SK-N-MC (cell line): ENCODE data around the gene EIF4EBP2.

Experiments used
- DNase-seq: peaks from one replicate; pipeline ENCODE4 v3.0.0-alpha.2; 2011; ENCODE audit warnings: low read depth, low spot score
- H3K27ac ChIP-seq: fragments of 200-600 bp; sonication (generic); 2 replicates; pipeline ENCODE4 v1.5.1; 2016; ENCODE audit warnings: mixed run types
- H3K36me3 ChIP-seq: fragments of 200-600 bp; sonication (generic); 2 replicates; pipeline ENCODE4 v1.6.1; 2017; ENCODE audit warnings: antibody characterized with exemption, low read length, mixed read lengths; ENCODE audit not compliant: insufficient read depth
- H3K4me3 ChIP-seq: fragments of 200-600 bp; sonication (generic); 2 replicates; pipeline ENCODE4 v1.5.1; 2016
- H3K9ac ChIP-seq: fragments of 200-600 bp; sonication (generic); 2 replicates; pipeline ENCODE4 v1.8.0; 2017; ENCODE audit warnings: mixed run types, mixed read lengths; ENCODE audit not compliant: insufficient read length
- H3K9me3 ChIP-seq: fragments of 200-600 bp; sonication (generic); 2 replicates; pipeline ENCODE4 v1.6.1; 2017; ENCODE audit warnings: low read depth, mild to moderate bottlenecking, antibody characterized with exemption, low read length, moderate library complexity, mixed read lengths
- EZH2 ChIP-seq: fragments of 200-600 bp; sonication (generic); IDR thresholded peaks from one replicate; pipeline ENCODE4 v1.6.1; 2017; ENCODE audit warnings: antibody characterized with exemption
- FOXP2 ChIP-seq: optimal IDR thresholded peaks from 2 replicates; pipeline ENCODE3; 2011; ENCODE audit warnings: mild to moderate bottlenecking, moderate library complexity; ENCODE audit not compliant: insufficient read depth; ENCODE audit errors: extremely low read length, control extremely low read depth
- POLR2AphosphoS5 ChIP-seq: IDR thresholded peaks from 2 replicates; pipeline ENCODE4 v1.6.1; 2012; ENCODE audit warnings: mild to moderate bottlenecking, low read depth, low read length, borderline replicate concordance

The EIF4EBP2 gene

DNA sequence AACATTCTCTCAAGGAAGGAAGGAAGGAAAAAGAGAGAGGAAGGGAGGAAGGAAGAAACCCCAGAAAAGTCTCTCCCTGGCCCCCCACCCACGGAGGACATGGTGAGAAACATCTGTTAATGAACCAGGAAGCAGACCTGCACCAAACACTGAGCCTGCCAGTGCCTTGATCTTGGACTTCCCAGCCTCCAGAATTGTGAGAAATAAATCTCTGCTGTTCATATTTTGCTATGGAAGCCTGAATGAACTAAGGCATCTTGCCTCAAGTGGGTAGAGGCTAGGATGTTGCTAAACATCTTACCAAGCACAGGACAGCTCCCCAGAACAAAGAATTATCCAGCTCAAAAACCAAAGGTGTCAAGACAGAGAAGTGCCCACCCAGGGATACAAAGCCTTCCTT is 40.7 kb upstream of the EIF4EBP2 start:
- TF ChIP-seq POLR2AphosphoS5 = no peak
- no peak for TF ChIP-seq FOXP2
- TF ChIP-seq EZH2 = no peak
- Histone ChIP-seq H3K9me3 (no peaks in the 10 kb centered on the region), H3K4me3 (no peak overlapping the region), H3K27ac (peak overlapping the region; percentile 75; the same call in 1 of the 2 replicates), H3K36me3 (no peaks in the 10 kb centered on the region), H3K9ac (no peak overlapping the region)
- no peak for DNase-seq

DNA sequence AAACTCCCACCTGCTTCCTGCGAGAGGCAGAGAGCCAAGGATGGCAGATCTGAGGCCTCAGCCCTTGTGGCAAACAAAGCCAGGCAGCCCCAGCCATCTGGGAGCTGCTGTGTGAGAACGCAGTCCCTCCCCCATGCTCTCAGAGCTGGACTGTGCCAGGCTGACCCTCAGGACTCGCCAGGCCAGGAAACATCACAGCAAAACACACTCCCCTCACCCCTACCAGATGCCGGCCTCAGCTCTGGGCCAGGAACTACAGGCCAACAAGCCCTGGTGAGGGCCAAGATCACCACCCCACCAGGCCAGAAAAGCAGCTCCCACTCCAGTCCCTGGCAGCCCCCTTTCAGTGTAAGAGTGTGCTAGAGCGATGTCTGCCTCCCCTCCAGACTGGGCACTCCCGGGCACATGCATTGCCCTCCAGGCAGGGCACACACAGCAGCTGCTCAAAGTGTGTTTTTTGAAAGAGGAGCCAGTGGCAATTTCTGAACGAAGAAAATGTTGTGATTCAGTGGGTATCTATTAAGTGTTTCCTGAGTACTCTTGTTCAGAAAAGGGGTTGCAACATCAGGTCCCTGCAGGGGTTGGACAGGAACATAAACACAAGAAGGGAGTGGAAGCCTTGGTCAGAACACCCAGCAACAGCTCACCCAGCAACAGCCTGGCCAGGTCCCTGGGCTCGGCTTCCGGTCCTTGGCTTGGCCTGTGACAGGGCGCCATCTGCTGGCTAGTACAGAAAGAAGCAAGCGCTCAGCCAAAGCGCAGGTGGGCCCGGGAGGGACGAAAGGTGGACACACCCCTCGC is 39.8 kb upstream of the EIF4EBP2 start:
- H3K9me3 ChIP-seq = no peaks in the 10 kb centered on the region
- H3K9ac ChIP-seq = no peak overlapping the region
- H3K36me3 ChIP-seq = no peaks in the 10 kb centered on the region
- no peak overlapping the region for H3K4me3 ChIP-seq
- no peak for DNase-seq
- peak; percentile 72 for TF ChIP-seq FOXP2
- no peak for TF ChIP-seq POLR2AphosphoS5
- peak overlapping the region; percentile 75 for H3K27ac ChIP-seq

GRCh38 chr10:70364772-70365091 is 39.2 kb upstream of the EIF4EBP2 start:
- H3K36me3 ChIP-seq = no peaks in the 10 kb centered on the region
- H3K27ac ChIP-seq = no peak overlapping the region
- no peak overlapping the region for H3K9ac ChIP-seq
- no peak for TF ChIP-seq POLR2AphosphoS5
- no peak for TF ChIP-seq EZH2
- no peak for TF ChIP-seq FOXP2
- H3K4me3 ChIP-seq = no peak overlapping the region
- no peaks in the 10 kb centered on the region for H3K9me3 ChIP-seq
- DNase-seq = no peak

GRCh38 chr10:70367195-70367796 is 36.6 kb upstream of the EIF4EBP2 start:
- H3K27ac ChIP-seq = no peak overlapping the region
- TF ChIP-seq EZH2 = no peak
- H3K4me3 ChIP-seq = no peak overlapping the region
- no peak for DNase-seq
- H3K9ac ChIP-seq = no peak overlapping the region
- no peaks in the 10 kb centered on the region for H3K36me3 ChIP-seq
- H3K9me3 ChIP-seq = no peaks in the 10 kb centered on the region

DNA sequence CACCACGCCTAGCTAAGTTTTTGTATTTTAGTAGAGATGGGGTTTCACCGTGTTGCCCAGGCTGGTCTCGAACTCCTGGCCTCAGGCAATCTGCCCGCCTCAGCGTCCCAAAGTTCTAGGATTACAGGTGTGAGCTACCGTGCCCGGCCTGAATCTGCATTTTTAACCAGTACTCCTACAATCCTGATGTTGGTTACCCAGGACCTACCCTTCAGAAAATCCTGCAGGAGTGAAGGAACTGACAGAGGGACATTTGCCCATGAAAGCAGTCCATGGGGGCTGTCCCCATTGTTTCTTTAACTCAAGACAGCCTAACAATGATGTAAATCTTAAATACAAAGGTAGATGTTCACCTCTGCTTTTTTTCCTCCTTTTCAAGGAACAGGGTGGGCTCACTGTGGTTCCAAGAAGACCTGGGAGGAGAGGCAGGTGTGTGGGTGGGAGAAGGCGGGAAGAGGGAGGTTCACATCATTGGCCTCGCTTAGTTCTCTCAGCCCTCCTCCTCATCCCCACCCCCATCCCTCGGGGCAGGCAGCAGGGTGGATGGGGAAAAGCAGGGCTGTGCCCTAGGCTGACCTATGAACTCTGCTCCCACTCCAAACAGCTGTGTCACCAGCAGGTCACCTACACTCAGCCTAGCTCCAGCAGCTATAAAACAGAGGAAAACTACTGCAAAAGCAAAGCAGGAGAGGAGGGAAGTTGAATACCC is 35.0 kb upstream of the EIF4EBP2 start:
- H3K9ac ChIP-seq = no peak overlapping the region
- DNase-seq = no peak
- H3K4me3 ChIP-seq = no peak overlapping the region
- no peaks in the 10 kb centered on the region for H3K36me3 ChIP-seq
- no peaks in the 10 kb centered on the region for H3K9me3 ChIP-seq
- H3K27ac ChIP-seq = no peak overlapping the region
- no peak for TF ChIP-seq FOXP2
- no peak for TF ChIP-seq EZH2
- no peak for TF ChIP-seq POLR2AphosphoS5

GRCh38 chr10:70369498-70370018 is 34.4 kb upstream of the EIF4EBP2 start:
- no peak for DNase-seq
- H3K4me3 ChIP-seq = no peak overlapping the region
- TF ChIP-seq EZH2 = no peak
- no peak for TF ChIP-seq POLR2AphosphoS5
- TF ChIP-seq FOXP2 = no peak
- H3K27ac ChIP-seq = no peak overlapping the region
- no peaks in the 10 kb centered on the region for H3K9me3 ChIP-seq
- H3K9ac ChIP-seq = no peak overlapping the region
- H3K36me3 ChIP-seq = no peaks in the 10 kb centered on the region

GRCh38 chr10:70370766-70371165 is 33.2 kb upstream of the EIF4EBP2 start:
- Histone ChIP-seq H3K27ac (no peak overlapping the region), H3K9ac (no peak overlapping the region), H3K36me3 (no peaks in the 10 kb centered on the region), H3K9me3 (no peaks in the 10 kb centered on the region), H3K4me3 (no peak overlapping the region)
- no peak for DNase-seq
- no peak for TF ChIP-seq POLR2AphosphoS5
- TF ChIP-seq FOXP2 = no peak
- TF ChIP-seq EZH2 = no peak

- no peak for DNase-seq
- H3K9me3 ChIP-seq = no peaks in the 10 kb centered on the region
- H3K9ac ChIP-seq = no peak overlapping the region
- no peak overlapping the region for H3K27ac ChIP-seq
- TF ChIP-seq FOXP2 (no peak), POLR2AphosphoS5 (no peak), EZH2 (no peak)
- H3K4me3 ChIP-seq = no peak overlapping the region
- H3K36me3 ChIP-seq = no peaks in the 10 kb centered on the region
Measured at GRCh38 chr10:70371846-70372245, 32.1 kb upstream of the EIF4EBP2 start.
